ENCODE results near the gene CASP10. TPM values are rescaled to one million over a fixed set of nuclear protein-coding genes. Genes with fewer than 3 reads are reported as not detected.

CASP10 gene
- total and polyA plus RNA-seq, 2 of the 8 experiments (the other 6 are each of a cell fraction or from before 2014, with no cell fraction given): 2.3 to 4.0 TPM

DNA sequence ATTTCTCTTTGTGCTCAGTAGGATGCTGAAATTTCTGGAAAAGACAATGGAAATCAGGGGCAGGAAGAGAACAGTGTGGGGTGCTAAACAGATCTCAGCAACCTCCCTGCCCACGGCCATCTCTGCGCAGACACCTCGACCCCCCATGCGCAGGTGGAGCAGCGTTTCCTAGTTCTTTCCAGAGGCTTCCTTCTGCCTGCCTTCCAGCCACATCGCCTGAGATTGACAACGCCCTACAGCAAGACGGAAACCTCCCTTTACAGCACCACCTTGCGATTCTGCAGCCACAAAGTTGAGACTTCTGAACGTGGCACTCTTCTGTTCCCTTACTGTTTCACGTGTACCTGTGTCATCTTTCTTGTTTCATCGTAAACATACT is 46.0 kb downstream of the CASP10 start:
- Histone ChIP-seq H3K4me2 (ENCODE audit: insufficient read depth in 1 of 2, low read depth in 2 of 2, low read length in 2 of 2) (no peak overlapping the region), H4K91ac (replicated peaks; ENCODE audit: insufficient read length, low read length) (no peak overlapping the region), H3K4me1 (replicated peaks in 1 of 4; ENCODE audit: control insufficient read depth in 3 of 4, insufficient read depth in 4 of 4, low read length in 3 of 4) (no peaks in the 10 kb centered on the region; a peak in 1 of 7 replicates), H2BK12ac (ENCODE audit: low read depth, low read length) (no peak overlapping the region), H3K14ac (ENCODE audit: insufficient read length) (no peak overlapping the region), H3K27ac (ENCODE audit: low read depth, low read length) (no peak overlapping the region), H3K9ac (replicated peaks in 1 of 4; ENCODE audit: extremely low read depth in 1 of 4, low read depth in 3 of 4, low read length in 3 of 4) (no peak overlapping the region), H2AFZ (ENCODE audit: low read length) (no peak overlapping the region; the same call in 1 of the 2 replicates), H3K36me3 (ENCODE audit: control insufficient read depth in 2 of 4, insufficient read depth in 4 of 4, low read length in 3 of 4) (no peaks in the 10 kb centered on the region), H2BK20ac (ENCODE audit: low read length) (no peak overlapping the region), H3K18ac (ENCODE audit: extremely low read depth, low read length) (no peak overlapping the region), H3K27me3 (replicated peaks in 1 of 4; ENCODE audit: control insufficient read depth in 3 of 4, extremely low read depth in 1 of 4, insufficient read depth in 3 of 4, low read length in 3 of 4) (no peaks in the 10 kb centered on the region; a peak in 2 of 7 replicates), H4K8ac (ENCODE audit: extremely low read depth, insufficient read depth, low read length) (peak overlapping the region; percentile 45; the same call in 1 of the 2 replicates), H2BK120ac (replicated peaks; ENCODE audit: low read depth, low read length) (no peak overlapping the region), H2BK15ac (ENCODE audit: low read length) (no peak overlapping the region), H3K9me3 (ENCODE audit: insufficient read depth in 2 of 2, low read depth in 1 of 2, low read length in 1 of 2) (no peaks in the 10 kb centered on the region), H3K79me2 (ENCODE audit: control insufficient read depth in 1 of 2, insufficient read depth in 2 of 2, low read length in 2 of 2) (no peaks in the 10 kb centered on the region), H3K4ac (replicated peaks; ENCODE audit: insufficient read length, low read depth, low read length) (no peak overlapping the region), H4K20me1 (replicated peaks in 1 of 2; ENCODE audit: control insufficient read depth in 1 of 2, insufficient read depth in 2 of 2, low read length in 2 of 2) (no peaks in the 10 kb centered on the region), H4K5ac (ENCODE audit: insufficient read length, low read depth, low read length) (no peak overlapping the region), H3K23me2 (ENCODE audit: low read depth, low read length) (no peaks in the 10 kb centered on the region; the same call in 1 of the 2 replicates), H3K23ac (ENCODE audit: insufficient read length) (no peak overlapping the region), H3K56ac (replicated peaks; ENCODE audit: insufficient read length, low read depth, low read length) (no peak overlapping the region), H3K4me3 (ENCODE audit: extremely low read depth in 1 of 4, insufficient read depth in 2 of 4, low read depth in 3 of 4, low read length in 4 of 4) (no peak overlapping the region), H3K79me1 (ENCODE audit: low read depth, low read length) (no peaks in the 10 kb centered on the region), H2BK5ac (ENCODE audit: low read depth, low read length) (no peak overlapping the region), H2AK5ac (ENCODE audit: low read depth, low read length) (no peak overlapping the region)
- no peak for DNase-seq (ENCODE audit: low read depth in 1 of 2, low spot score in 2 of 2)
- WGBS, 2 experiments (ENCODE audit: extremely low coverage in 1 of 2, insufficient coverage in 1 of 2, insufficient read length in 1 of 2, insufficient replicate concordance in 2 of 2, low coverage in 1 of 2, low lambda C conversion rate in 2 of 2, missing lambda C conversion rate in 1 of 2): 90% methylated on average over 12 of the region's 12 CpGs; no CpG with 5 or more reads in 1 of the 2 experiments
- CTCF ChIA-PET (ENCODE audit: partially characterized antibody): interaction anchor here (1.5 to 2.2 kb wide), 2 partner anchors 8 to 18 kb away, joined by 3 to 9 read pairs; no protein-coding TSS in a partner anchor
- no peak for FAIRE-seq
- POLR2A ChIA-PET (ENCODE audit: partially characterized antibody): no interaction called here
- no peak for TF ChIP-seq RBBP5 (IDR thresholded peaks at IDR 0.05; ENCODE audit: borderline replicate concordance, low read depth, low read length)
- TF ChIP-seq RXRA (IDR thresholded peaks at IDR 0.05; ENCODE audit: insufficient read depth, low read depth, low read length): no peak
- no peak for TF ChIP-seq CBX5 (IDR thresholded peaks at IDR 0.05; ENCODE audit: low read depth, low read length)
- TF ChIP-seq CBX8 (IDR thresholded peaks at IDR 0.05; ENCODE audit: borderline replicate concordance, low read depth, low read length): no peak
- no peak for TF ChIP-seq CEBPB (IDR thresholded peaks at IDR 0.05; ENCODE audit: low read depth, low read length)
- no peak for TF ChIP-seq SIX5 (IDR thresholded peaks at IDR 0.05; ENCODE audit: low read depth, low read length)
- no peak for TF ChIP-seq BRCA1 (IDR thresholded peaks at IDR 0.05; ENCODE audit: low read depth, low read length)
- TF ChIP-seq SRF (IDR thresholded peaks at IDR 0.05; ENCODE audit: low read depth, low read length): no peak
- no peak for TF ChIP-seq ZNF274 (IDR thresholded peaks at IDR 0.05; ENCODE audit: borderline replicate concordance, extremely low read depth, low read length)
- no peak for TF ChIP-seq CREB1 (IDR thresholded peaks at IDR 0.05)
- TF ChIP-seq SIRT6 (IDR thresholded peaks at IDR 0.05; ENCODE audit: low read length): no peak
- no peak for TF ChIP-seq KDM1A (IDR thresholded peaks at IDR 0.05; ENCODE audit: borderline replicate concordance, low read length)

All from H1 (cell line).